ENCODE measurements around the gene ATP8A2. TPM values are rescaled to one million over a fixed set of nuclear protein-coding genes. Genes with fewer than 3 reads are reported as not detected.
"Not testable (repeated sequence)": the region's sequence is repeated elsewhere in the genome, so short reads cannot be mapped to it uniquely, and the experiment has no call there.

The ATP8A2 gene
- under 1 TPM; 0.10 to 0.14 (median 0.11) TPM for polyA plus RNA-seq

DNA sequence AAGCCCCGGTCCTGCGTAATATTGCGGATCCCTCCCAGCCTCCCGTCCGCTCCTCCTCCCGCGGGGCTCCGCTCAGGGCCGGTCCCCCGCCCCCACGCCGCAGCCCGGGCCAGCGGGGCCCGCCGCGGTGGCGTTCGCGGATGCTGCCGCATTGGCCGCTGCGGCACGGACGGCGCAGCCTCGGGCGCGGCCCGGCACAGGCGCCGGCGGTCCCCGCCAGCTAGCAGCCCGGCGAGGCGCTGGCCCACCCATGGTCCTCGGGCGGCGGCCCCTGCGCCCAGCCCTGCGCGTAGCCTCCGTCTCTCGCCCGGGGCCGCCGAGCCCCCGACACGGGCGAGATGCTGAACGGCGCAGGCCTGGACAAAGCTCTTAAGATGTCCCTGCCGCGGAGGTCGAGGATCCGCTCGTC is at the start of gene ATP8A2:
TSS of gene ATP8A2 (plus strand) at position 100 of the 409 bp plus-strand sequence. CDS start at position 339, 239 bp downstream.
- 1% methylated on average over 12 to 58 of the region's 58 CpGs for WGBS, 3 donors
- H3K27ac ChIP-seq (ENCODE audit: low read depth, low read length) = no peak within 1 kb of the TSS

DNA sequence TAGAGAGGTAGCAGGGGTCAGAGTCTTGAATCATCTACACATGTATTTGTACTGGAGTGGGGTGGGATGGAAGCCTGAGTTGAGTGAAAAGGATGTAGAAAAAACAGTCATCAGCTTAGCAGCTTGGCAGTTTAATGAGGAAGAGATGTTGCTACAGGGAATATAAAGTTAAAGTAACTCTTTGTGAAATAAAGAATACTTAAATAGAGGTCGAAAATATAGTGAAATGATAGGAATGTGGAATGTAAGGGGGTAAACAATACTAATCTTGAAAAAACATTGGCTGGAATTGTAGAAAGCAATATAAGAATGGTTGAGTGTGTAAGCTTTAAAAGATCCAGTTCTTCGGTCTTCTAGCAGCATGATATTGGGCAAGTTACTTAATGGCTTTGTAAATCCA is 47.7 kb upstream of the ATP8A2 start:
- H3K27ac ChIP-seq (ENCODE audit: low read depth, low read length) = no peak overlapping the region
- WGBS, 3 donors = 78 to 96% (median 85%) methylated on average over 2 of the region's 2 CpGs

DNA sequence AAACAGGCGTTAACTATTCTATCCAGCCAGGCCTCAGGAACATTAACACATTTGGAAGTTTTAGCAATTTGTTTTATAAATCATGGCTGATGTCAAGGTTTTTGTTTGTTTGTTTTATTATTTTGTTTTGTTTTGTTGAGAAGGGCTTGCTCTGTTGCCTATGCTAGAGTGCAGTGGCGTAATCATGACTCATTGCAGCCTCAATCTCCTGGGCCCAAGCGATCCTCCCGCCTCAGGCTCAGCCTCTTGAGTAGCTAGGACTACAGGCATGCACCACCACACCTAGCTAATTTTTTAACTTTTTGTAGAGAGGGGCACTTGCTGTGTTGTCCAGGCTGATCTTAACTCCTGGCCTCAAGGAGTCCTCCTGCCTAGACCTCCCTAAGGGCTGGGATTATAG is 42.1 kb upstream of the ATP8A2 start:
- 95 to 99% (median 98%) methylated on average over 4 of the region's 4 CpGs for WGBS, 3 donors
- H3K27ac ChIP-seq (ENCODE audit: low read depth, low read length) = no peak overlapping the region

DNA sequence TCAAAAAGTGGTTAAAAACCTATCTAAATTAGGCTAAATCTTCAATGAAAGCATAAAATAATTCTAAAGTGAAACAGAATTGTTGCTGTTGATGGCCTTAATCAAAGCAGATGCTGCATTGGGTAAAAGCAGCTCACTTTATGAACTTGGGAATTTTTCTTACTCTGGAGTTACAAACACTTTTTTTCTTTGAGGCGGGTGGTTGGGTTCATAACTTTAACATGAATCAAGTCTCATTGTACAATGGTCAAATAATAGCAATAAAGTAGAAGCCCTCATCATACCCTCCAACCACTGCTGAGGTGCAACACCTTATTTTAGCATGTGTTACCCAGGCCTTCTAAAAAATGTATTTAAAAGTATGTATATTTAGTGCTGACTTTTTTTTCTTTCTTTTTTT is 41.2 kb upstream of the ATP8A2 start:
- no peak overlapping the region for H3K27ac ChIP-seq (ENCODE audit: low read depth, low read length)
- WGBS, 3 donors = 93 to 100% (median 97%) methylated on average over 1 of the region's 1 CpG

DNA sequence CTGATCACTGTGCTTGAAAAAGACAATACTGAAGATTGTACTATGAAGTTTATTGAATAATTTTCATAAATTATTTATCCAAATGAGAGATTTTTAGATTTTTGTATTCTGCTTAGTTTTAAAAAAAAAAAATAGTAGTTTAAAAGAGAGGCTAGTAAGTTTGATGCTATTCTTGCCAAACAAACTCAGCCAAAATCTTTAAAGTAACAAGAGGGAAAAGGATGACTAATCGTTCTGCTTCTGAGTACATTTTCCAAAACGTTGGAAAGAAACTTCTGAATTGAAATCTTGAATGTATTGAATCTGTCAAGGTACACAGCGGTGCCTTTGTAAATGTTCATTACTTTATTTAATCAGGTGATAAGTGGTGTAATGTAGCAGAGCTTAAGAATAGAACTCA is 35.9 kb upstream of the ATP8A2 start:
- 40 to 70% (median 59%) methylated on average over 3 of the region's 3 CpGs for WGBS, 3 donors
- no peak overlapping the region for H3K27ac ChIP-seq (ENCODE audit: low read depth, low read length)

DNA sequence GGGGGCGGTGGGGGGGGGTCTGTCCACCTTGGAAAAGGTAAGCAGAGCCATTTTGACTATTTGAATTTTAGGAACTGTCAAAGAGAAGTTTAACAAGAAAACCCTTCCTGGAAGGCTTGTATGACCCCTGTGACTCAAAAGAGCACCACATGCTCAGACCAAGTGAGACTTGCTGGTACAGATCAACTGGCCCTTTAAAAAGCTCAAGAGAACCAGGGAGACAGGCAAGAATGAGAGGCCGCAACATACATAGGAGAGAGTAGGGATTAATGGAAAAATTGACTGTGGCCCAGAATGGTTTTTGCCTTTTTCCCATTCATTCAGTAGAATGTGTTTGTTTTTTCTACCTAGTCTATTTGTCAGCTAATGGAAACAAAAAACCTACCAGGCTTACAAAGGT is 26.2 kb upstream of the ATP8A2 start:
- WGBS, 3 donors = 92 to 96% (median 95%) methylated on average over 2 of the region's 2 CpGs
- H3K27ac ChIP-seq (ENCODE audit: low read depth, low read length) = no peak overlapping the region

DNA sequence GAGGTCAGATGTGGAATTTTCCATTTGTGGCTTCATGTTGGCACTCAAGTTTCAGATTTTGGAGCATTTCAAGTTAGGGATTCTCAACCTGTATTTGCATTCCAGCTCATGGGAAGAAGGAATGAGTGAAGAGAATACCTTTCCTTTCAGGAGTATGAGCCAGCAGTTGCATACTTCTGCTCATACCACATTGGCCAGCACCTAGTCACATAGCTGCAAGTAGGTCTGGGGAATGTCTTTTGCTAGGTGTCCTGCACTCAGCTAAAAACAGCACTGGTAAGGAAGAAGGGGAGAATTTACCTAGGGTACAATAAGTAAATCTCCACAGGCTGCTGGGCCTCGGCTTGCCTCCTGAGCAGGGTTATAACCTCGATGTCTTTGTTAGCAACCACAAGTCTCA is 24.6 kb upstream of the ATP8A2 start:
- no peak overlapping the region for H3K27ac ChIP-seq (ENCODE audit: low read depth, low read length)
- 86 to 90% (median 88%) methylated on average over 2 of the region's 2 CpGs for WGBS, 3 donors

DNA sequence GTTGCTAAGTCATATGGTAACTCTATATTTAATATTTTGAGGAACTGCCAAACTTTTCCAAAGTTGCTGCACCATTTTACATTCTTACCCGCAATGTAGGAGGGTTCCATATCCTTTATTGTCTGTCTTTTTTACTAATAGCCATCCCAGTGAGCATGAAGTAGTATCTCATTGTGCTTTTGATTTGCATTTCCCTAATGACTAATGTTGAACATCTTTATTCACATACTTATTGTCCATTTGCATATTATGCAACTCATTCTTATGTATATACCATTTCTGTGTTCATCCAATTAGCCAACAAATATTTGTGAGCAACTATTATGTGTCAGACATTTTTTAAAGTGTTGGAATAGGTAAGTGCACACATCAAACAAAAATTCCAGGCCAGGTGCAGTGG is 20.4 kb upstream of the ATP8A2 start:
- 97 to 100% (median 97%) methylated on average over 1 of the region's 1 CpG for WGBS, 3 donors
- no peak overlapping the region for H3K27ac ChIP-seq (ENCODE audit: low read depth, low read length)

DNA sequence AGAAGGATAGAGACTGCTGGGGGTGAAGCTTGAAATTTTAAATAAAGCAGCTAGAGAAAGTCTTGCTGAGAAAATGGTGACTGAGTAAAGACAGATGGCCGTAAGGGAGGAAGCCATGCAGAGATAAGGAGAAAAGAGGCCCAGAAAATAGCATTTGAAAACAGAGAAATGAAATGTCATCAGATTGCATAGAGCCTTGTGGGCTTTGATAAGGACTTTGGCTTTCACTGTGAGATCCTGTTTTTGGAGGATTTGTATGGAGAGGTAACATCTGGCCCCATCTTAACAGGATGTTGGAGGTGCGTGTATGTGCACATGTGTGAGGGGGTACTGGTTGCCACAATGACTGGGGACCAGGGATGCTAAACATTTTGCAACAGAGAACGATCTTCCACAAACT is 19.5 kb upstream of the ATP8A2 start:
- WGBS, 3 donors = 21 to 43% (median 32%) methylated on average over 3 of the region's 3 CpGs
- H3K27ac ChIP-seq (ENCODE audit: low read depth, low read length) = no peak overlapping the region

DNA sequence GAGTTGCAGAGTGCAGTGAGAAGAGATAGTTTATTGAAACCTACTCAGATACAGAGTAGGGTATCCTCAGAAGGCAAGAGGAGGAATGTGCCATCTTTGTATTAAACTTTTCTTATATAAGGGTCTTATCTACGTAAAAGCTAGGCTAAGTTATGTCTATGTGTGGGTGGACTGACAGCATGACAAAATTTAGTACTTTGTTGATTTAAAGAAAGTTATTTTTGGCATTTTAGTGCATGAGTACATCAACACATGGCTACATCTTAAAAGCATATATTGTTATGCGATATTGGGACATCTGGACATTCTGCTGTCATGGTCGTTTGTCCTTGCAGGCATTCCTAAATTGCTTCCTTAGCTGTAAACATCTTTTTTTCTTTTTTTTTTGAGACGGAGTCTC is 19.0 kb upstream of the ATP8A2 start:
- no peak overlapping the region for H3K27ac ChIP-seq (ENCODE audit: low read depth, low read length)
- 61 to 67% (median 62%) methylated on average over 4 of the region's 4 CpGs for WGBS, 3 donors

DNA sequence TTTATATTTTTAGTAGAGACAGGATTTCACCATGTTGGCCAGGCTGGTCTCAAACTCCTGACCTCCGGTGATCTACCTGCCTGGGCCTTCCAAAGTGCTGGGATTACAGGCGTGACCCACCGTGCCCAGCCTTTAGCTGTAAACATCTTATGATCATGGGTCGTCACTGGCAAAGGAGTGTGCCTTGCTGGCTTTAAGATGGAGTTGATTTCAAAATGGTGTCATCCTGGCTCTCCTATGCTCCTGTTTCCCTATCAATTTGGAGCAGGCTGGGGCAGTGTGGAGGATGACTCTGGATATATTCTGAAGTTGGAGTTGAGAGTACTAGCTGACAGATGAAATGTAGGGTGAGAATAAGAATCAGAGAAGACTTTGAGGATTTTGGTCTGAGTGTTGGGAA is 18.4 kb upstream of the ATP8A2 start:
- WGBS, 3 donors = 89 to 94% (median 93%) methylated on average over 4 of the region's 4 CpGs

DNA sequence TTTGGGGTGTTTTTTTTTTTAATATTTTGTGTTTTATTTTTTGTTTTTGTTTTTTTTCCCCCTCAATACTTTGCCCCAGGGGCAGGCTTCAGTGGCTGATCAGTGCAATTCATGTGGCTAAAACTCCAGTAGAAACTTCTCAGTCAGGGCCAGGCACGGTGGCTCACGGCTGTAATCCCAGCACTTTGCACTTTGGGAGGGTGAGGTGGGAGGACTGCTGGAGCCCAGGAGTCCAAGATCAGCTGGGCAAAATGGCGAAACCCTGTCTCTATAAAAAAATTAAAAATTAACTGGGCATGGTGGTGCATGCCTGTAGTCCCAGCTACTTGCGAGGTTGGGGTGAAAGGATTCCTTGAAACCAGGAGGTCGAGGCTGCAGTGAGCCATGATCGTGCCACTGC is 17.4 kb upstream of the ATP8A2 start:
- WGBS, 3 donors = 74 to 88% (median 88%) methylated on average over 6 of the region's 6 CpGs
- no peak overlapping the region for H3K27ac ChIP-seq (ENCODE audit: low read depth, low read length)

More for the DNA sequence above, 18.4 kb upstream of the ATP8A2 start:
- H3K27ac ChIP-seq (ENCODE audit: low read depth, low read length) = no peak overlapping the region

DNA sequence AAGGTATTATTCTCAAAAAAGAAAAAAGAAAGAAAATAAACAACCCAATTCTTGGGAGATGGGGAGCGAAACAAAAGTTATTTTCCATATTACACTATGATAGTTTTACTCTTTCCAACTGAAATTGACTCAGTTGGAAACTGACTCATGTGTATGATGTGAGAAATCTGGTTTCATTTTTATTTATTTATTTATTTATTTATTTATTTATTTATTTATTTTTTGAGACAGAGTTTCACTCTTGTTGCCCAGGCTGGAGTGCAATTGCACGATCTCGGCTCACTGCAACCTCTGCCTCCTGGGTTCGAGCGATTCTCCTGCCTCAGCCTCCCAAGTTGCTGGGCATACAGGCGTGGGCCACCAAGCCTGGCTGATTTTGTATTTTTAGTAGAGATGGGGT is 11.3 kb upstream of the ATP8A2 start:
- H3K27ac ChIP-seq (ENCODE audit: low read depth, low read length) = not testable (repeated sequence)
- WGBS, 3 donors = 85 to 96% (median 95%) methylated on average over 6 of the region's 6 CpGs

DNA sequence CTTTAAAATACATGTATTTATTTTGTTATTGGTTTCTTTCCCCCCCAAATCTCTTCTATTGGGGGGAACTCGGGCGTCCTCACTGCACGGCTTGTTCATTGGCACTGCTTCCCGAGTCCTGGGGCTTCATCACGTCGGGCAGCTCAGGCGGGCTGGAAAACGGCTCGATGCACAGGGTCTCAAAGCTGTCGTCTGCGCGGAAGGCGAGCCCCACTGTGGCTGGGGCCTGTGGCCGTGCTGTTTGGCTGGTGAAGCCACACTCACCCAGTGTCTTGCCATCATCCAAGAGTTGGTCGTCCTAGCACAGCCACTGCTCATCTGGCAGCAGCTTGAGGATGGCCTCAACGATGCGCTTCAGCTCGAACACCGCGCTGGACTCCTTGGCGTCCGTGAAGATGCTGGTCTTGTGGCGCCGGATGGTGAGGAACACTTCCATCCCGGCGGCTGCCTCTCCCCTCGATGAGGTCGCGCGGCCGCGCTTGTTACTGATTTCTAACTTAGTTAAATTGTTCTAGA is 6.0 kb upstream of the ATP8A2 start:
- WGBS, 3 donors = 89 to 93% (median 91%) methylated on average over 32 of the region's 32 CpGs
- H3K27ac ChIP-seq (ENCODE audit: low read depth, low read length) = no peak overlapping the region

DNA sequence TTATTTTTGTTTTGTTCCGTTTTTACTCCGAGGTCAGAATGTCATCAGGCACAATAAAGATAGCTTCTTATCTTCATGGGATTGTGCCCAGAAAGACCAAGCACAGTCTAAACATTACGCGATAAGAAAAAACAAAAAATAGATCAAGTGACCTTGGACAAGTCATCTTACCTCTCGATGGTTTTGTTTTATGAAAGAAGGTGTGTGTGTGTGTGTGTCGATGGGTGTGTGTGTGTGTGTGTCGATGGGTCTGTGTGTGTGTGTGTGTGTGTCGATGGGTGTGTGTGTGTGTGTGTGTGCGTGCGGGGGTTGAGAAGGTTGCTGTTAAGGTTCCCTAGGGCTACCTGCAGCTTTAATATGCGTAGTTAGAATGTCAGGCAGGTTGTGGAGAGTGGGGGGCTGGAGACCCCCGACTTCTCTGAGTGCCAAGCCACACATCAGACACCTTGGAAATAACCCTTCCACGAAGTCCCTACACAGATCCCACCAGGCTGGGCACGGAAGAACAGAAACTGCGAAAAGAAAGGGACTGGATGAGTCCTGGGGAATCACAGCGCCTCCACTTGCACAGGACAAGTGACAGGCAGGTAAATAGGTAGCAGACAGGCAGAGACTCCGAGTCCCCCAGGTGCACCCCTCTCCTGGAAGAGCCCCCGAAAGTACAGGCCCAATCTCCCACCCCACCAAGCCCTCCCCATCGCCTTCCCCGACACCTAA is 458 bp upstream of the ATP8A2 start:
- WGBS, 3 donors = 20 to 51% (median 45%) methylated on average over 19 to 20 of the region's 20 CpGs

DNA sequence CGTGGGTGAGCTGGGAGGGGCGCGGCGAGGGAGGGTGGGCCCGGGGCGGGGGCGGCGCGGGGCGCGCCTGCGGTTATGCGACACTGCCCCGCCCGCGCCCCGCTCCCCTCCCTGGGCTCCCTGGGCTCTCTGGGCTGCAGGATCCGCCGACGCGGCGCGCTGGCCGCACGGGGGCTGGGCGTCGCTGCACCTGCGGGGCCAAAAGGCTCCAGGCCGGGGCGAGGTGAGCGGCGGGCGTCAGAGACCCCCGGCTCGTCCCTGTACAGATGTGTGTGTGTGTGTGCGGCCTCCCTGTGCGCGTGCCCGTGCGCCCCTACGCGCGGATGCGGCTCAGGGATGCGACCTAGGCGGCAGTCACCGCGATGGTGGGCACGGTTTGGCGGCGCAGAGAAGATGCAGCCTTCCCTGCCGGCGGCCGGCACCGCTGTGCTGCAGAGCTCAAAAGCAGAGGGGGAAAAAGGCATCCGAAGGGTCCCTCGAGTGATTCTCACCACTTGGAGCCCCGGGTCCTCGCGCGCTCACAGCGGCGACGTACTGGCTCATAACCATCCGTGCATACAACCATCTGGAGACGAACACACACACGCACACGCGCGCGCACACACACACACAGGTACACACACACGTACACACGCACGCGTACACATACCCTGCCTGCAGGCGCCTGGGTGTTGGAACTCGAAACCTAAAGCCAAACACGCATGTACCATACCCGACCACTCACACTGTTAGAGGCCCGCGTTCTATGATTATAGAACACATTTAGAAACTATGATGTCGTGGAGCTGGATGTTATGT is 709 bp downstream of the ATP8A2 start:
- 11 to 13% (median 12%) methylated on average over 71 to 82 of the region's 82 CpGs for WGBS, 3 donors
- H3K27ac ChIP-seq (ENCODE audit: low read depth, low read length) = no peak overlapping the region

More for the DNA sequence above, 458 bp upstream of the ATP8A2 start:
- no peak overlapping the region for H3K27ac ChIP-seq (ENCODE audit: low read depth, low read length)

DNA sequence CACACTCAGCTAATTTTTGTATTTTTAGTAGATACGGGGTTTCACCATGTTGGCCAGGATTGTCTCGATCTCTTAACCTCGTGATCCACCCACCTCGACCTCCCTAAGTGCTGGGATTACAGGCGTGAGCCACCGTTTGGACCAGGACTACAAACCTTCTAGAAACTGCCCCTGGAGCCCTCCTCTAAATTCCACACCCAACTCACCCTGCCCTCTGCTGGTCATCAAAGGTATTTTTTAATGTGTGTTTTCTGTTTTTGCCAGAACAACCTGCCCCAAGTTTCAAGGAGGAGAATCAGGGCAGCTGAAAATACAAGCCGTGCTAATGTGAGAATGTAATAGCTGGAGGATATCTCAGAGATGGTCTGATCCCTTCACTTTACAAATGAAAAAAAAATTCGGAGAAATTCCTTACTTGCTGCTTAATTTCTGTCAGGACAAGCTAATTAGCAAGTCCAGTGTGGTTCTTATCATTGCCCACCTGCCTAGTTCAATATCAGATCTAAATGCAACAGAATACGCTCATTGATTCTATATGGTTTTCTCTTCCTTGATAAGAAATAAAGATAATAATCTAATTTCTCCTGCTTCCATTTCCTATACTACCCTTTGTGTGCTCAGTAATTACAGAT is 4.1 kb downstream of the ATP8A2 start:
- no peak overlapping the region for H3K27ac ChIP-seq (ENCODE audit: low read depth, low read length)
- 27 to 37% (median 34%) methylated on average over 9 of the region's 9 CpGs for WGBS, 3 donors

DNA sequence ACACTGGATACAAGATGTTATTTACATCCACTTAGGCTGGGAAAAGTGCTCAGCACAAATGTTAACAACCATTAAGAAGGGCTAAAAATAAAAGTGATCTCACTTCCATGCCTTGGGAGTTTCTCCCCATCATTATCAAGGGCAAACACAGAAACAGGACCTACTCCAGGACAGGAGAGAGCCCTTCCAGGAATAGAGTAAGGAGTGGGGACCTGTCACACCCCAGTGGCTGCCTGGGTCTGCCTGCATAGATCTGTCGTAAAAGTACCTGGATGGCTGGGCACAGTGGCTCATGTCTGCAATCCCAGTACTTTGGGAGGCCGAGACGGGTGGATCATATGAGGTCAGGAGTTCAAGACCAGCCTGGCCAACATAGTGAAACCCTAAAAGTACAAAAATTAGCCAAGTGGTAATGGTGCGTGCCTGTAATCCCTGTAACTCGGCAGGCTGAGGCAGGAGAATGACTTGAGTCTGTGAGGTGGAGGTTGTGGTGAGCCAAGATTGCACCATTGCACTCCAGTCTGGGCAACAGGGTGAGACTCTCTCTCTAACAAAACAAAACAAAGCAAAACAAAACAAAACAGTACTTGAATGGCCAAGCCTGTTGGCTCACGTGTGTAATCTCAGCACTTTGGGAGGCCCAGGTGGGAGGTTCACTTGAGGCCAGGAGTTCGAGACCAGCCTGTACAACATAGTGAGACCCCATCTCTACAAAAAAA is 5.6 kb downstream of the ATP8A2 start:
- no peak overlapping the region for H3K27ac ChIP-seq (ENCODE audit: low read depth, low read length)
- WGBS, 3 donors = 80 to 85% (median 84%) methylated on average over 7 of the region's 7 CpGs
